Measurements from ENCODE around the gene ASF1B.

Gene ASF1B

DNA sequence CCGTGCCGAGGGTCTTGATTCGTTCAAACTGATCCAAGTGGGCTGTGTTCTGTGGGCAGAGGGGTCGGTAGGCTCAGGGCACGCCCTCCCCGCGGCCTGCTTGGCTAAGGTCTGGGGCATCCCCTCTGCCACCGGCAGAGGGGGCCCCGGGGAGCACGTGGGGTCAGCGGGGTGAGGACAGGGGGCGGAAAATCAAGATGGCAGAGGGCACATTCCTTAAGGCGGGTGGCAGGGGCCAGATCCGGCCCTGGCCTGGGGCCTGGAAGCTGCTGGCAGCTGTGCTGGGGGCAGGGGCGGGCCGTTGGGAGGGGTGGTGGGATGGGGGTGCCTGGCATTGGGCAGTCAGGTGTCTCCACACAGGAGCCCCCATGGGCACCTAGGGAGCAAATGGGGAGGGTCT lies 29.5 kb downstream of the ASF1B start:
- no peak for DNase-seq

DNA sequence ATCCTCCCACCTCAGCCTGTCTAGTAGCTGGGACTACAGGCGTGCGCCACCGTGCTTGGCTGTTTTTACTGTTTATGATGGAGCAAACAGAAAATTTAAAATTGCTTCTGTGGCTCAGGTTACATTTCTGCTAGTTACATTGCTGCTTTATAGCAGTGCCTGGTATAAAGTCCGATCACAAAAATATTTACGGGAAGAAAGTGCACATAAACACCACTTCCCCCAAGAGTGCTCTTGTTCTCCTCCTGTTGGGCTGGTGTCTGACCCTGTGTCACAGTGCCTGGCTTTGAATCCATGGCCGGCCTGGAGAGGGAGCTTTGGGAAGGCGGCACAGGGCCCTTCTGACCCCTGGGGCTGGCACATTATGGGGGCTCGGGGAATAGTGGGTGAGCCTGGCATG lies 30.7 kb downstream of the ASF1B start:
- no peak for DNase-seq

DNA sequence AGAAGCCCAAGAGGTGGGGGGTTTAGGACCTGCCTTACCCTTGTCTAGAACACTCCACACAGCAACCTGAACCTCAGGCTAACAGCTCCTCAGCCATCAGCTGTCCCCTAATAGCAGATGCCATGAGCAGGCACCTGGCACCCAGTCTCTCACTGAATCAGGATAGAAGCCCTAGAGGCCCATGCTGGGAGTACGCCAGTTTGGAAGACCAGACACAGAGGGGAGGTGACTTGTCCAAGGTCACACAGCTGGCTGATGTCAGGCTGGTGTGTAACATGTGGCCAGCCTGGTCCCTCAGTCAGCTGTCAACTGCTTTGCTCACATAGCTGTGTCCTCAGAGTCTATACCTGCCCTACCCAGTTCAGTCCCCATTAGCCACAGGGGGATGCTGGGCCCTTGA lies 33.1 kb downstream of the ASF1B start:
- DNase-seq = no peak

DNA sequence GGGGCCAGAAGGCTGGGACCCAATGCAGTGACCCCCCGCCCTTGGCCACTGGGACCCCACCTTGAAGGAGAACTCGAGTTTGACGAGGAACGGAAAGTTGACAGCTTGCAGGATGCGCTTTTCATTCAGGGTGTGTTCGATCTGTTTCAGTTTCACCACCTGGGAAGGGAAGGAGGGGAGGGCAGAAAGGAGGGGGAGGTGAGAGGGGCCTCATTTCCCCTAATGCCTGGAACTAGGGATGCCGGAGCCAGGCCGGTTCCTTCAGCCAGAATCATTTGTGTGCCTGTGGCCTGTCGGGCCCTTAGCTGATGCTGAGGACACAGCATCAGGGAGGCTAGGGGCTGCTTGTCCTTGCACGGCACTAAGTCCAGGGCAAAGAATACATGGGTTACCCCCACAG lies 33.6 kb downstream of the ASF1B start:
- DNase-seq = no peak

DNA sequence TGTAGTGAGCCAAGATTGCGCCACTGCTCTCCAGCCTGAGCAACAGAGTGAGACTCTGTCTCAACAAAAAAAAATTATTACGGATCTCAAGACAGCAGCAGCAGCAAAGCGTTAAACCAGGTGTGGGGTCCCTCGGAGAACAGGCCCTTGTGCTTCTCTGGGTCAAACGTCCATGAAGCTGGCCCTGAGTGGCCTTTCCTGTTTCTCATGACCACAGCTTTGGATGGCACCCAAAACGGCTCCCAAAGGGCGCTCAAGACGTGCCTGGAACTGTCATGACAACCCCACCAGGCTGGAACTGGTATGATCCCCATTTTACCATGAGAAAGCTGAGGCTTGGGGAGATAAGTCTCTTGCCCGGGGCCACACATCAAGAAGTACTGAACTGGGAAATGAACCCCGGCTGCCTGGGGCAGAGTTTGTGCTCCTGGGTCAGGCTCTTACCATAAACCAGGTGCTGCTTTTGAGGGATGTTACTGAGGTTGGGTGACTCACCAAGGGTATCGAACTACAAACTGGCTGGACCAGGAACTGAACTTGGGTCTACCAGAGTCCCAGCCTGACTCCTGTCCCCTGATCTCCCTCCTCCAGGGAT lies 34.2 kb downstream of the ASF1B start:
- DNase-seq = no peak

DNA sequence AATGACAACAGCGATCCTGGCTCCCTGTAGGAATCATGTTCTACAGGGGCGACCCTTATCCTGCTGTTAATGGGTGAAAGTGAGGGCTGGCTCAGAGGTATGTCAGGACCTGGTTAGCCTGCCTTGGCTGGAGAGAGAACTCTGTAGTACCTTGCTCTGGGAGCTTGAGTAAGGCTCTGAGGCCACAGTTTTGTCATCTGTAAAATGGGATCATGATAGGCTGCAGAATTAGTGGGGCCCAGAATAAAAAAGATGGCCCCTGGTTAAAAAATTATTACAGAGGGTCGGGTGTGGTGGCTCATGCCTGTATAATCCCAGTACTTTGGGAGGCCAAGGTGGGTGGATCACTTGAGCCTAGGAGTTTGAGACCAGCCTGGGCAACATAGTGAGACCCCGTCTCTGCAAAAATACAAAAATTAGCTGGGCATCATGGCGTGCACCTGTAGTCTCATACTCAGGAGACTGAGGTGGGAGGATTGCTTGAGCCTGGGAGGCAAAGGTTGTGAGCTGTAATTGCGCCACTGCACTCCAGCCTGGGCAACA lies 35.3 kb downstream of the ASF1B start:
- DNase-seq = no peak

DNA sequence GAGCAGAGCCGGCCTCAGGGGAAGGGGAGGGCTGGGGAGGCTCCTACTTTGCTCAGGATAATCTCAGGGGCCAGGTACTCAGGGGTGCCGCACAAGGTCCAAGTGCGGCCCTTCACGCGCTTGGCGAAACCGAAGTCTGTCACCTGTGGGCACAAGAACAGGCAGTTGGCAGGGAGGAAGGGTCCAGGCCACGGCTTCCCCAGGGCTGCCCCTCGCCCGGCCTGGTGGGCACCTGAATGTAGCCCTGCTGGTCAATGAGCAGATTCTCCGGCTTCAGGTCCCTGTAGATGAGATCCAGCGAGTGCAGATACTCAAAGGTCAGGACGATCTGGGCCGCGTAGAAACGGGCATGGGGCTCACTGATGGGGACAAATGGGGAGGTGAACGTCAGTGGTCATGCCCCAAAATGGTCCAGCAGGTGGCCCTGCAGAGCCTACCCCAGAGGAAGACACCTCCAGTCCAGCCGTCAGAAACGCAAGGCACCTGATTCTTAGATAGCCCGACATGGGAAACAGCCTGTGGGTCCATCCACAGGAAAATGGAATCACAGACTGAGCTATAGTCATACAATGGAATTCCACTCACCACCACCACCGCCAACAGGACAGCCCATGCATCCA lies 38.7 kb downstream of the ASF1B start:
- DNase-seq = no peak

DNA sequence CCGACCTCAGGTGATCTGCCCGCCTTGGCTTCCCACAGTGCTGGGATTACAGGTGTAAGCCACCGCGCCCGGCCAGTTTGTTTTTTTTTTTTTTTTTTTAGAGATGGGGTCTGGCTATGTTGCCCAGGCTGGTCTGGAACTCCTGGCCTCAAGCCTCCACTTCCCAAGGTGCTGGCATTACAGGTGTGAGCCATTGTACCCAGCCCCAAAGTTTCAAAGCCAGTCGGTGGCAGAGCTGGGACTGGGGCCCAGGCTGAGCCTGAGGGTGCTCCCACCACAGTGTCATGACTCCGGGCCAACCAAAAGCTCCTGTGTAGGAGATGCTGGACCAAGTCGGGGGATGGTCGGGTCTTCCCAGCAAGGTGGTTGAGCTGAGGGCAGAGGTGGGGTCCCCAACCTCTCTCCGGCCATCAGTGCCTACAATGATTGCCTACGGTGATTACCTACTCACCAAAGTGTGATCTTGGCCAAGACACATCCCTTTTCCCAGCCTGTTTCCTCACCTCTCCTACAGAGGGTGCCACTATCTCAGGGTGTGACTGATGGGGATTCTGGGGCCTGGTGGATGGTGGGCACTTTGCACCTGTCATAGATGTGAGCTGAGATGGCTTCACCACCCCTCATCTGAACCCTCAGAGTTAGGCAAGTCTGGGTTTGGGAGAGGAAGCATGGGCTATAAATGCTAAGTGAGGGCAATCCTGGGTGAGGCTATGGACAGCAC lies 40.0 kb downstream of the ASF1B start:
- DNase-seq = no peak

DNA sequence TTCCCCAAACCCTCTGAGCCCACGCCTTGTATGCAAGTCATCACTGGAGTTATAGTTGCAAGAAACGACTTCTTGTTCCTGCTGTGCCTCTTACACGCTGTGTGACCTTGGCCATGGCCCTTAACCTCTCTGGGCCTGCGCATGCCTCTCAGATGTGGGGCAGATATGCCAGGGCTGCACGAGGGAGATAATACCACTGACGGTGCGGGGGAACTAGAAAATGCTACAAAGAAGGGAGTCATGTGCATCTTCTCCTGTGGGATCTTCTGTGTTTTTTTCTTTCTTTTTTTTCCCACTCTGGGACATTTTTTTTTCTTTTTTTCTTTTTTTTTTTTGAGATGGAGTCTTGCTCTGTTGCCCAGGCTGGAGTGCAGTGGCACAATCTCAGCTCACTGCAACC lies 41.5 kb downstream of the ASF1B start:
- no peak for DNase-seq

DNA sequence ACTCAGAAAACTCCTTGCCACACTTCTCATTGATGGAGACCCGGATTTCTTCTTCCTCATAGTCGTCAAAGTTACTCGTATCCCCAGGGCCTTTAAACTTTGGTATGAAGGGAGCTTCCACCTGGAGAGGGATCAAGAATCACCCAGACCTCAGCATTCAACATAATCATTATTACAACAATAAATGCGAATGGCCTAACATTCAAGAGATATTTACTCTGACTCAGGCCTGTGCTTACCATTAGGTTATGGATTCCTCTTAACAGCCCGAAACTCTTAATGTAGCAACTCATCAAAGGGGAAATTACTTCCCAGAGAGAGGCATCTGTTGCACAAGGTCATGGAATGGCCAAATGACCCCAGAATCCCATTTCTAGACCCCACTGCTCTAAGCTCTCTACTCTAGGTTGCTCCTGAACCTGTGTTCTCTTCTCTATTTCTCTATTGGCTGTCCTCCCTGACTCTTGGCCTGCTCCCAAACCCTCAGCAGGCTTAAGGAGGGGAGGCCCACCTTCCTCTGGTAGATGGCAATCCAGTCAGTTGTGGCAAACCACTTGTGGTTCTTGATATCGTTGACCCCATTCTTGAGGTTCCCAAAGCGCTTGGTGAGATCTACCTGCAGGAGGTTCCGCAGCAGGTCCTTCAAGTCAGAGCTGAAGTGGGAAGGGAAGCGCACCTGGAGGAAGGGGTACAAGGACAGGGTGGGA lies 43.1 kb downstream of the ASF1B start:
- DNase-seq = no peak

DNA sequence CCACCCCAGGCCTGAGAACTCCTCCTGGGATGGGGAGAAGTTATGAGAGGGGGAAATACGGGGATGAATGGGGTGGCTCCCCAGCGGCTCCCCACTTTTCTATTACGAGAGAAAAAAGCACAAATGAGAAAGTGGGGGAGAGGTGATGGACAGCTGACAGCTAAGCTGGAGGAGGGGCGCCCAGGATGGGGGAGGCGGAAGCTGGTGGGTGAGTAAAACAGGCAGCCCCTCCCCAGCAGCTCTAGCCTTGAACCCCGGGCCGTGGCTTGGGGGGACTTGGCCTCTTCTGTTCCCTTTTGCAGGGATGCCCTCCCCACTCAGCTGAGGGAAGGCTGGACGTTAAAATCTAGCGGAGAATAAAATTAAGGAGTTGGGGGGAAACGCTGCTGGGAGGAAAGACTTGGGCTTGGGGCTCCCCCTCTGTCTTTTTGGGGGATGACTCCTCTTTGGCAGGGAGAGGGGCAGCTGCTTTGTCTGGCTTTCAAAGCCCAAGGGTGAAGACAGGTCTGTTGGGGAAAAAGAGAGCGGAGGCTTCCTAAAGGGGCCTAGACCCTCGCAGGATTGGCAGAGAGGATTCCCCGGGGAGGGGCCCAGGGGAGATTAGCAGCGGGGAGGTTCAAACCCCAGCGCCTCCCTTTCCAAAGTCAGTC lies 44.5 kb downstream of the ASF1B start:
- peak; percentile 34 for DNase-seq

DNA sequence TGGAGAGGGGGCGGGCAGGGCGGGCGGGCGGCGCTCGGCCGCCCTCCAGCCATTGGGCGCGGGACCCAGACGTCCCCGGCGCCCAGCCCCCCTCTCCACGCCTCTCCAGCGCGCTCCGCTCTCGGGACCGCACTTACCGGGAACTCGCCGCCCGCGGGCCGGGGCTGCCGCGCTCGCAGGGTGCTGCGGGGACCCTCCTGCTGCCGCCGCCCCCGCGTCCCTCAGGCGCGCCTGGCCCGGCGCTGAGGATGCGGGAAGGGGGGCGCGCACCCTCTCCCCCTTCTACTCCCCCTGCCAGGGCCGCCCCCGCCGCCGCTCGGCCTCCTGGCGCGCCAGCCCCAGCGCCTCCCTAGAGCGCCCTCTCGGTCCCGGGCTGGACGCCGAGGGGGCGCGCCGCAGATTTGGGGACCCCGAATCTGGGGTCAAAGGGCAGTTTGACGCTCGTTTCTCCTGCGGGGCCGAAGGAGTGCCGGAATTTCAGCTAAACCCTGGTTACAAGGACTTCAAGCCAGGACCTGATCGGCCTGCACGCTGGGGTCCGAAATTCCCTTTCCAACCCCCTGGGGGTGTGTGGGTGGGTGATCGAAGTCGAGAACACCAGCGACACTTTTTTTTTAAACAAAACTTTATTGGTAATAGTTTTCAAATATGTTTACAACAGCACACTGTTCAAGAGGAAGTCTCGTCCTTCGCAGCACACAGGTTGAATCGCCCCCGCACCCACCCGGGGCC lies 45.1 kb downstream of the ASF1B start:
- DNase-seq = peak; percentile 39

DNA sequence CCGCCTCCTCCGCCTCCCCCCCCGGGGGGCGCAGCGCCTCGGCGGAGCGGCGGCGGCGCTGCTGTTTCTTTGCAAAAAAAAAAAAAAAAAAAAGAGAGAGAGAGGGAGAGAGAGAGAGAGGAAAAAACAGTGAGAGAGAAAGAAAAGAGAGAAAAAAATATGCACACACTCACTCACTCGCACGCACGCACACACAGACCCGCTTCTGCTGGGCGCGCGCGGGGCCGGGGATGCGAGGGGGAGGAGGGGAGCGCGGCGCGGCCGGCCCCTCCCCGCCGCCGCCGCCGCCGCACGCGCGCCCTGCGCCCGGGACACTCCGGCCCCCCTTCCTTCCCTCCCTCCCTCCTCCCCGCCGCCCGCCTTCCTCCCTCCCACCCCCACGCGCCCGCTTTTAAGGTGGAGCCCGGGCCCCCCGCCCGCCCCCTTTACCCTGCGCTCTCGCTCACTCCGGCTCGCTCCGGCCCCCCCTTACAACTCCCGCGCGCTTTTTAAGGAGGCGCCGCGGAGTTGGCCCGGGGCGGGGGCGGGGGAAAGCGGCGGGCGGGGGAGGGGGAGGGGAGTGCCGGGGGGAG lies 45.8 kb downstream of the ASF1B start, which contains the start of gene SAMD1:
Gene SAMD1 (minus strand): TSS at position 243 of the 572 bp plus-strand sequence.
- peak; percentile 83 for DNase-seq

DNA sequence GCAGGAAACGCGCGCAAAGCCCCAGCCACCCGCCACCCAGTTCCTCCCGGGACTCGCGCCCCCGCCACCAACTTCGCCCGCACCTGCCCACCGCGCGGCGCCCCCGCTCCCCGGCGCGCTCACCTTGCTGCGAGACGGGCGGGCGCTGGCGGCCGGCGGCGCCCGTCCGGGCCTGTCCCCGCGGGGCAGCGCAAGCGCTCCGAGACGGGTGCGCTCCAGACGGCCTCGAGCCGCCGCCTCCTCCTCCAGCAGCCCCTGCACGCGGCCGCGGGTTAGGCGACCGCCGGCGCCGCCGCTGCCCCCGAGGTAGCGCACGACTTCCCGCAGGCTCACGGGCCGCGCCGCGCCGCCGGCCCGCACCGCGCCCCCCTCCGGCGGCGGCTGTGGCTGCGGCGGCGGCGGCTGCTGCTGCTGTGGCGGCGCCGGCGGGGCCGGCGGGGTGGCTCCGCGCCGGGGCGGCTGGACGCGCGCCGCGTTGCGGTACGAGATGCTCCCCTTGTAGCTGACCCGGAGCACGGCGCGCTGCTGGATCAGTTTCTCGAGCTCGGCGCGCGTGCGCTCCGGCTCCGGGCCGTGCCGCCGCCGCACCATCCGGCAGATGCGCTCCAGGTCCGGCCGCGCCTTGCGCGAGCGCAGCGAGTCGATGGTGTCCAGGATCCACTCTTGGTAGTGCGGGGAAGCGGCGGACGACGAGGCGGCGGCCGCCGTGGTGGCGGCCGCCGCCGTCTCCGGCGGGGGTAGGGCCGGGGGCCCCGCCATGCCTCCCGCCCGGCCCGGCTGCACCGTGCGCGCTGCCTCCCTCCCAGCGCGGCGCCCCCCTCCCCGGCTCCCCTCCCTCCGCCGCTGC lies 46.5 kb downstream of the ASF1B start:
- peak; percentile 63 for DNase-seq

DNA sequence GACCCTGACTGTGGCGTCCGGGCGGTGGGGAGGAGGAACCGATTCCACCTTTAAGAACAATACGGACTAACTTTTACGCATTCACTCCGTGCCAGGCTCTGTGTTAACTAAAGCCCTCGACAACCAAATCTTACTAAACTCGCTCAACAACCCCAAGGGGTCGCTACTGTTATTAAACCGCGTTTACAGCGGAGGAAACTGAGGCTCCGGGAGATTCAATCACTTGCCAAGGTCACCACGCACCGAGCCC lies 47.1 kb downstream of the ASF1B start:
- DNase-seq = peak; percentile 30

DNA sequence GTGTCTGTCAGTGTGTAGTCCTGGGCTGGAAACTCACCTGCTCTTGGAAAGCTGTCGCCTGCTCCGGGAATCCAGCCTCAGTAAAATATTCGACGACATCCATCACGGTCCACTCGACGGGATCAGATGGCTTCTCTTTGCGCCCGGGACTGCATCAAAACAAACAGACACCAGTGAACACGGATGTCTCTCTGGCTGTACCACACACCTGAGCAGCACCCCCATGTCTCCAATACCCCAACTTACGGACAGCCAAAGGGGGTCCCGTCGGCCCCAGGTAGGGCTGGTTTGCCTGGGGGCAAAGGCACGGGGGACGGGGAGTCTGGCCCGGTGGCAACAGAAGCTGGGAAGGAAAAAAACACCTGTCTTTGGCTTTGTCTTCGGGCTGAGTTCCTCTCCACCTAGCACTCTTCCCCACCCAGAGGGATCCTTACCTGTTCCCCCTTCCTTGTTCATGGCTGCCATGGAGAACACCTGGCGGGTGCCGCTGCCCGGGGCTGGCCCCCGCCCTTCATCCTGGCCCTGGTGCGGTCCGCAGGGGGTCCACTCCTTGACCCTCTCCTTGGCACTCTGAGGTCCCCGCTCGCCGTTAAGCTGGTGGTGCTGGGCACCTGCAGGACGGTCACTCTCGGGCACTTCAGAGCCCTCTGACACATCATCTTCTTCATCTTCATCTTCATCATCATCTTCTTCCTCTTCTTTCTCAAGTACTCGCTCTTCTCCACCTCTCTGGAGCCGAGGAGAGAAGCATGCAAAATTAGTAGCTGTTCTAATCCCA lies 47.6 kb downstream of the ASF1B start:
- no peak for DNase-seq

DNA sequence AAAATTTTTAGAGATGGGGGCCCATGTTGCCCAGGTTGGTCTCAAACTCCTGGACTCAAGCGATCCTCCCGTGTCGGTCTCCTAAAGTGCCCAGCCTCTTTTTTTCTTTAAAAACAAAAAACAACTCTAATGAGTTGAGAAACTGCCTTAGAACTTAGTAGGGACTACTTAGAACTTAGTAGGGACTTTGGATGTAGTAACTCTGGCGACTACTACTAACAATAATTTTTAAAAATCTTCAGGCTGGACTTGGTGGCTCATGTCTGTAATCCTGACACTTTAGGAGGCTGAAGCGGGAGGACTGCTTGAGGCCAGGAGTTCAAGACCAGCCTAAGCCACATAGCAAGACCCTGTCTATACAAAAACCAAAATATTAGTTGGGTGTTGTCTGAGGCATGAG lies 50.3 kb downstream of the ASF1B start:
- no peak for DNase-seq

DNA sequence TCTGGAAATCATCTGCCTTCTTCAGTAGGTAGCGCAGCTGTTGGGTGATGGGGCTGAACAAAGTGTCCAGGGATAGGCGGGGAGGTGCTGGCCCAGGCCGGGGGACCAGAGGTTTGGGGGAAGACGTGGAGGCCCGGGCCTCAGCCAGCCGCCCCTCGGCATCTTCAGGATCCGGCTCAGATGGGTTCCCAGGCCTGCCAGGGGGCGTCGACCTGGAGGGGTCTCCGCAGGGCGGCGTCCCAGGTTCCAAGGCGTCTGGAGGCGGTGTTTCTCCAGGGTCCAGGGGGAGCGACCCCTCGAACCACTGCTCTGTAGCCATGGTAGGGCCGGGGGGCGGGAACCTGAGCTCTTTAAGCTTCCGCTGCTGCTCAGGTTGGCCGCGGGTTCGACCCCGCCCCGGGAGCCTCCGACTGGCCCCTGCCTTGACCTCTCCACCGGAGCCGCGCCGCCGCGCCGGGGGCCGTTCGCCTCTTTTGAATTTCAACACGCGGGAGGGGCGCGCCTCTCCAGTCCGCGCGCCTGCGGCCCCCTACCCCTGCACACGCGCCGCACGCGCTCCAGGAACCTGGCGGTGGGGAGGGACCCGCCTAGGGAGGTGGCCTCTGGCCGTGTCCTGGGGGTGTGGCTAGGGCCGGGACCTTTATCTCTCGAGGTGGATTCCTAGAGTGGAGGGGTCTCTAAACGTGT lies 50.9 kb downstream of the ASF1B start, which contains the start of gene C19orf67:
Gene C19orf67 (minus strand): TSS at position 475 of the 687 bp plus-strand sequence. CDS start 156 bp downstream, at position 319.
- no peak for DNase-seq

DNA sequence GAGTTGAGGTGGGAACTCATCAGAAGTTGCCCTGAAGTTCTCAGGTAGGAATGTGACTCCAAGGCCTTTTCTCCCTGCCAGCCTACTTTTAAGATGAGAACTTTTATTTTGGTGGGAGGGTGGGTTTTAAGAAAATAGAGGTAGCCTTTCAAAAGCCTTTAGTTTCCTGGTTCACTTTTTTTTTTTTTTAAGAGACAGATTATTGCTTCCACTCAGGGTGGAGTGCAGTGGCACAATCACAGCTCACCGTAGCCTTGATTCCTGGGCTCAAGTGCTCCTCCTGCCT lies 53.8 kb downstream of the ASF1B start:
- DNase-seq = no peak

Measured in activated CD4-positive, alpha-beta T cell treated with anti-CD3 and anti-CD28 coated beads, Interleukin-2, Interleukin-6, amounts not matched to agents 100 ng/mL and 50 ng/mL, durations not matched to agents 16 hours and 8 hours (primary cell).